ENCODE results near the gene IL36G. TPM values are rescaled to one million over a fixed set of nuclear protein-coding genes. Genes with fewer than 3 reads are reported as not detected.
A peak's percentile ranks its signal among the peaks of the same experiment; 100 is the strongest.

The IL36G gene
- total RNA-seq, 2 experiments from 2014 or later: not detected

- H3K27me3 Mint-ChIP-seq: peaks cover 4% of the 10 kb centered on the region
- CTCF ChIA-PET: no interaction called here
Observed at GRCh38 chr2:113025737-113026136, 47.9 kb downstream of the IL36G start.

GRCh38 chr2:113027691-113028090 lies 49.9 kb downstream of the IL36G start:
- no peak for TF ChIP-seq CTCF (IDR thresholded peaks at IDR 0.05)
- Mint-ChIP-seq H3K4me3 (no peak overlapping the region), H3K4me1 (ENCODE audit: low read depth) (no peaks in the 10 kb centered on the region), H3K27me3 (peaks cover 4% of the 10 kb centered on the region), H3K36me3 (ENCODE audit: low read depth) (no peaks in the 10 kb centered on the region), H3K27ac (no peak overlapping the region), H3K9me3 (no peaks in the 10 kb centered on the region)
- ChIA-PET POLR2A (no interaction called here), CTCF (no interaction called here)
- H3K9me3 ChIP-seq (ENCODE audit: control insufficient read depth in 1 of 2, insufficient read depth in 1 of 2, low read length in 2 of 2): no peaks in the 10 kb centered on the region
- peaks cover 6 to 12% of the 10 kb centered on the region in 2 experiments for H3K27me3 ChIP-seq (ENCODE audit: control insufficient read depth in 1 of 2, insufficient read depth in 2 of 2, low read length in 2 of 2)
- no peaks in the 10 kb centered on the region for H3K36me3 ChIP-seq (ENCODE audit: insufficient read depth, low read length)
- H3K4me3 ChIP-seq (ENCODE audit: low read length): no peak overlapping the region
- no peak overlapping the region for H3K27ac ChIP-seq (ENCODE audit: low read depth in 1 of 2, low read length in 2 of 2)
- H3K4me1 ChIP-seq (ENCODE audit: insufficient read depth, low read length): no peaks in the 10 kb centered on the region
- ATAC-seq (ENCODE audit: poor library complexity) (no peak), DNase-seq (no peak)
- intact Hi-C loops (cut with DNase I, micrococcal nuclease): no loop called here

More at GRCh38 chr2:113025737-113026136, 47.9 kb downstream of the IL36G start:
- POLR2A ChIA-PET: no interaction called here
- Histone ChIP-seq H3K4me1 (ENCODE audit: insufficient read depth, low read length) (no peaks in the 10 kb centered on the region), H3K27me3 (ENCODE audit: control insufficient read depth in 1 of 2, insufficient read depth in 2 of 2, low read length in 2 of 2) (peaks cover 6 to 12% of the 10 kb centered on the region in 2 experiments), H3K36me3 (ENCODE audit: insufficient read depth, low read length) (no peaks in the 10 kb centered on the region), H3K4me3 (ENCODE audit: low read length) (no peak overlapping the region), H3K9me3 (ENCODE audit: control insufficient read depth in 1 of 2, insufficient read depth in 1 of 2, low read length in 2 of 2) (no peaks in the 10 kb centered on the region), H3K27ac (ENCODE audit: low read depth in 1 of 2, low read length in 2 of 2) (no peak overlapping the region)
- Mint-ChIP-seq H3K4me1 (ENCODE audit: low read depth) (no peaks in the 10 kb centered on the region), H3K36me3 (ENCODE audit: low read depth) (no peaks in the 10 kb centered on the region), H3K4me3 (no peak overlapping the region), H3K9me3 (no peaks in the 10 kb centered on the region), H3K27ac (no peak overlapping the region)
- no peak for TF ChIP-seq CTCF (IDR thresholded peaks at IDR 0.05)
- intact Hi-C loops (cut with DNase I, micrococcal nuclease): no loop called here
- ATAC-seq (ENCODE audit: poor library complexity): no peak
- DNase-seq: peak in 1 of 14 experiments; percentile 5

GRCh38 chr2:113028112-113028511 lies 50.3 kb downstream of the IL36G start:
- Histone ChIP-seq H3K9me3 (ENCODE audit: control insufficient read depth in 1 of 2, insufficient read depth in 1 of 2, low read length in 2 of 2) (no peaks in the 10 kb centered on the region), H3K4me3 (ENCODE audit: low read length) (no peak overlapping the region), H3K4me1 (ENCODE audit: insufficient read depth, low read length) (no peaks in the 10 kb centered on the region), H3K27me3 (ENCODE audit: control insufficient read depth in 1 of 2, insufficient read depth in 2 of 2, low read length in 2 of 2) (peaks cover 6 to 12% of the 10 kb centered on the region in 2 experiments), H3K27ac (ENCODE audit: low read depth in 1 of 2, low read length in 2 of 2) (no peak overlapping the region), H3K36me3 (ENCODE audit: insufficient read depth, low read length) (no peaks in the 10 kb centered on the region)
- no peak for TF ChIP-seq CTCF (IDR thresholded peaks at IDR 0.05)
- Mint-ChIP-seq H3K27me3 (peaks cover 4% of the 10 kb centered on the region), H3K27ac (no peak overlapping the region), H3K9me3 (no peaks in the 10 kb centered on the region), H3K4me1 (ENCODE audit: low read depth) (no peaks in the 10 kb centered on the region), H3K36me3 (ENCODE audit: low read depth) (no peaks in the 10 kb centered on the region), H3K4me3 (no peak overlapping the region)
- ChIA-PET CTCF (no interaction called here), POLR2A (no interaction called here)
- DNase-seq (no peak), ATAC-seq (ENCODE audit: poor library complexity) (no peak)
- intact Hi-C loops (cut with DNase I, micrococcal nuclease): no loop called here

Measured in CD4-positive, alpha-beta T cell (primary cell).